HG03442 (cell line): Measurements from ENCODE around the gene HADHB.

Experiments
- ATAC-seq: cut with Tn5 transposase; IDR thresholded peaks from one replicate; pipeline ENCODE4 v1.9.1; 2021; ENCODE audit warnings: mild to moderate bottlenecking, moderate library complexity; ENCODE audit not compliant: unreplicated experiment

The HADHB gene

GRCh38 chr2:26244309-26245230 lies at the start of gene HADHB, which contains the start of gene HADHA:
Gene HADHB, plus strand, starts transcription at chr2:26244939. Its CDS starts 9,316 bp downstream, at chr2:26254255.
Gene HADHA, minus strand, starts transcription at chr2:26244632. Its CDS starts 36 bp downstream, at chr2:26244596.
- ATAC-seq: peak; percentile 66

GRCh38 chr2:26195040-26195984 lies 49.4 kb upstream of the HADHB start:
- no peak for ATAC-seq

GRCh38 chr2:26196683-26197418 lies 47.9 kb upstream of the HADHB start:
- no peak for ATAC-seq

- ATAC-seq: no peak
Observed at GRCh38 chr2:26197516-26197915, 47.2 kb upstream of the HADHB start.

GRCh38 chr2:26202981-26203490 lies 41.7 kb upstream of the HADHB start:
- ATAC-seq: no peak

GRCh38 chr2:26203906-26204305 lies 40.8 kb upstream of the HADHB start:
- ATAC-seq: no peak

- no peak for ATAC-seq
Observed at GRCh38 chr2:26212011-26212410, 32.7 kb upstream of the HADHB start.

- no peak for ATAC-seq
Observed at GRCh38 chr2:26214759-26215158, 30.0 kb upstream of the HADHB start.

GRCh38 chr2:26215833-26216232 lies 28.9 kb upstream of the HADHB start:
- no peak for ATAC-seq

GRCh38 chr2:26216587-26216986 lies 28.2 kb upstream of the HADHB start:
- ATAC-seq: no peak

GRCh38 chr2:26217720-26218119 lies 27.0 kb upstream of the HADHB start:
- ATAC-seq: no peak

GRCh38 chr2:26223018-26223417 lies 21.7 kb upstream of the HADHB start:
- no peak for ATAC-seq

GRCh38 chr2:26224095-26224494 lies 20.6 kb upstream of the HADHB start:
- ATAC-seq: no peak

GRCh38 chr2:26229595-26229994 lies 15.1 kb upstream of the HADHB start:
- ATAC-seq: no peak

- ATAC-seq: no peak
Observed at GRCh38 chr2:26230806-26231205, 13.9 kb upstream of the HADHB start.

GRCh38 chr2:26235089-26235488 lies 9.7 kb upstream of the HADHB start:
- no peak for ATAC-seq

GRCh38 chr2:26237868-26238267 lies 6.9 kb upstream of the HADHB start:
- no peak for ATAC-seq

- no peak for ATAC-seq
Observed at GRCh38 chr2:26238311-26238958, 6.3 kb upstream of the HADHB start.

GRCh38 chr2:26241928-26242436 lies 2.8 kb upstream of the HADHB start:
- ATAC-seq: no peak
